ENCODE data around the gene FREY1.

FREY1 gene

DNA sequence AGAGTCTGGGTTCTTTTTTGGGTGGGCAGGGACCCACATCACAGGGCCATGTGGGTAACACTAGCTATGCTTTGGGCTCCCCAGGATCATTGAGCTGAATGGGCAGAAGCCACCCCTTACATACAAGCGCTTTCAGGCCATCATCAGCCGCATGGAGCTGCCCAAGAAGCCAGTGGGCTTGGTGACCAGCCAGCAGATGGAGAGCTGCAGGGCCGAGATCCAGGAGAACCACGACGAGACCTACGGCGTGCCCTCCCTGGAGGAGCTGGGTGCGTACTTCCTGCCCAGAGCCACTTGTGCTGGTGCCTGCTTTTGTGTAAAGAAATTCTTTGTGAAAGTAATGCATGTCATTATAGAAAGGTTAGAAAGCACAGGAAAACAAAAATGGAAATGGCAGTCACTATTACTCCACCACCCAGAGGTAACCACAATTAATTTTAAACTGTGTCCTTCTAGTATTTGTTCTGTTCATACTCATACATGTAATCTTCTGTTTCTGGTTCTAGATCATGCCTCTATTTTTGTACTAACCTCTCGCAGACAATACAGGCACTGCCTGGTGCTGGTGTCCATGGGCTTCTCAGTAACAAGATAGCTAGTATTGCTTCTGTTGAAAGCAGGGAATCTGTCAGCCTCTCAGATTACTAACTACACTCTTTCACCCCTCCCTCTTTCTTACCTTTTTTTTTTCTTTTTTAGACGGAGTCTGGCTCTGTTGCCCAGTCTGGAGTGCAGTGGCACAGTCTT, 46.1 kb downstream of the FREY1 start:
- no peak for DNase-seq

GRCh38 chr11:45860348-45860747, 46.7 kb downstream of the FREY1 start:
- DNase-seq = no peak

GRCh38 chr11:45859661-45860140, 47.4 kb downstream of the FREY1 start:
- no peak for DNase-seq

DNA sequence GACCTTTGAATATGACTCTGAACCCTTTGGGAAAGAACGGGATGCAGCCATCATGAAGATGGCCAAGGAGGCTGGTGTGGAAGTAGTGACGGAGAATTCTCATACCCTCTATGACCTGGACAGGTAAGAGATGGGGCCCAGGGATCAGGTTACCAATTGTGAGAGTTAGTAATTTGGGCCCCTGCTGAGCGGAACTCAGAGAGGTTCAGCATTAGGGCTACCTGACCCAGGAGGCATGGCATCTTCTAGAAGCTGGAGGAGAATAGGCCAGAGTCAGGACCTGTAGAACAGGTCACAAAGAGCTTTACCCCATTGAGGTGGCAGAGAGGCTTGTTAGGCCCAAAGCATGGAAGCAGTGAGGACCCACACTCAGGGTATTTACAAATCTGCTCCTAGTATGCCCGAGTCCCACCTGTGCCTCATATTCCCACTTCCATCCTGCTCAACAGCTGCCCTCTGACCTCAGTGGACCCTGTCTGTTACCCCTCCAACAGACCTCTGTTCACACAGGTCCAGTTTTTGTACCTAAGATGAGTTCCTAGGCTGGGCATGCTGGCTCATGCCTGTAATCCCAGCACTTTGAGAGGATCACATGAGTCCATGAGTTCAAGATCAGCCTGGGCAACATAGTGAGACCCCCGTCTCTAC, 48.2 kb downstream of the FREY1 start:
- DNase-seq = no peak

GRCh38 chr11:45857961-45858474, 49.1 kb downstream of the FREY1 start:
- DNase-seq = no peak
